ENCODE results near the gene LYRM4.

- TF ChIP-seq BRF2 (IDR thresholded peaks at IDR 0.05; ENCODE audit: borderline replicate concordance, insufficient read depth, insufficient read length) (no peak), AFF4 (CRISPR knock-in tag; IDR thresholded peaks at IDR 0.05) (no peak), CBX8 (IDR thresholded peaks at IDR 0.05; ENCODE audit: borderline replicate concordance, extremely low read depth, low read depth, low read length, poor library complexity, severe bottlenecking) (no peak)
Observed at GRCh38 chr6:5180636-5181035, 80.1 kb downstream of the LYRM4 start.

Data from K562 (cell line).